Measurements from ENCODE around the gene SFI1.

Gene SFI1

GRCh38 chr22:31567702-31568101 lies 71.4 kb downstream of the SFI1 start:
- DNase-seq (ENCODE audit: low read depth), result no peak
- no peak overlapping the region for H3K4me3 ChIP-seq (ENCODE audit: low read length)
- TF ChIP-seq, protein P1, sequence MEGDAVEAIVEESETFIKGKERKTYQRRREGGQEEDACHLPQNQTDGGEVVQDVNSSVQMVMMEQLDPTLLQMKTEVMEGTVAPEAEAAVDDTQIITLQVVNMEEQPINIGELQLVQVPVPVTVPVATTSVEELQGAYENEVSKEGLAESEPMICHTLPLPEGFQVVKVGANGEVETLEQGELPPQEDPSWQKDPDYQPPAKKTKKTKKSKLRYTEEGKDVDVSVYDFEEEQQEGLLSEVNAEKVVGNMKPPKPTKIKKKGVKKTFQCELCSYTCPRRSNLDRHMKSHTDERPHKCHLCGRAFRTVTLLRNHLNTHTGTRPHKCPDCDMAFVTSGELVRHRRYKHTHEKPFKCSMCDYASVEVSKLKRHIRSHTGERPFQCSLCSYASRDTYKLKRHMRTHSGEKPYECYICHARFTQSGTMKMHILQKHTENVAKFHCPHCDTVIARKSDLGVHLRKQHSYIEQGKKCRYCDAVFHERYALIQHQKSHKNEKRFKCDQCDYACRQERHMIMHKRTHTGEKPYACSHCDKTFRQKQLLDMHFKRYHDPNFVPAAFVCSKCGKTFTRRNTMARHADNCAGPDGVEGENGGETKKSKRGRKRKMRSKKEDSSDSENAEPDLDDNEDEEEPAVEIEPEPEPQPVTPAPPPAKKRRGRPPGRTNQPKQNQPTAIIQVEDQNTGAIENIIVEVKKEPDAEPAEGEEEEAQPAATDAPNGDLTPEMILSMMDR (conservative IDR thresholded peaks at IDR 0.05; ENCODE audit: low read depth, low read length), result no peak

DNA sequence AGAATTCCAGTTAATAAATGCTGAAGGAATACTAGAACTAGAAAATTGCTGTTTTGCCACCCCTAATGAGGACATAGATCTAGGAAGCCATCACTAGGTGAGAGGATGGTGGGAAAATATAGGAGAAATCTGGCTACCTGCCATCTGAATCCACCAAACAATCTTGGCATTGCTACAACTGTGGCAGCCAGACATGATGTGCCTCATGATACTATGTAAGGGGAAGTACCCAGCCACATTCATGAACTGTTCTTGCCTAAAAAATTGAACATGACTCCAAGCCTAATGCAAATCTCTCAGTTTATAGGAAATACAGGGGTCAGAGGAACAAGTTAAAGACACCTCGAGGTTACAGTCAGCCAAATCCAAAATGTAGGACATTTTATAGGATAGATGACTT lies 72.8 kb downstream of the SFI1 start:
- TF ChIP-seq, protein P1 (conservative IDR thresholded peaks at IDR 0.05; ENCODE audit: low read depth, low read length), result no peak

GRCh38 chr22:31572939-31573338 lies 76.6 kb downstream of the SFI1 start:
- DNase-seq (ENCODE audit: low read depth), result no peak
- TF ChIP-seq, protein P1 (conservative IDR thresholded peaks at IDR 0.05; ENCODE audit: low read depth, low read length), result no peak
- no peak overlapping the region for H3K4me3 ChIP-seq (ENCODE audit: low read length)

More for the DNA sequence above, 72.8 kb downstream of the SFI1 start:
- no peak overlapping the region for H3K4me3 ChIP-seq (ENCODE audit: low read length)
- no peak for DNase-seq (ENCODE audit: low read depth)

DNA sequence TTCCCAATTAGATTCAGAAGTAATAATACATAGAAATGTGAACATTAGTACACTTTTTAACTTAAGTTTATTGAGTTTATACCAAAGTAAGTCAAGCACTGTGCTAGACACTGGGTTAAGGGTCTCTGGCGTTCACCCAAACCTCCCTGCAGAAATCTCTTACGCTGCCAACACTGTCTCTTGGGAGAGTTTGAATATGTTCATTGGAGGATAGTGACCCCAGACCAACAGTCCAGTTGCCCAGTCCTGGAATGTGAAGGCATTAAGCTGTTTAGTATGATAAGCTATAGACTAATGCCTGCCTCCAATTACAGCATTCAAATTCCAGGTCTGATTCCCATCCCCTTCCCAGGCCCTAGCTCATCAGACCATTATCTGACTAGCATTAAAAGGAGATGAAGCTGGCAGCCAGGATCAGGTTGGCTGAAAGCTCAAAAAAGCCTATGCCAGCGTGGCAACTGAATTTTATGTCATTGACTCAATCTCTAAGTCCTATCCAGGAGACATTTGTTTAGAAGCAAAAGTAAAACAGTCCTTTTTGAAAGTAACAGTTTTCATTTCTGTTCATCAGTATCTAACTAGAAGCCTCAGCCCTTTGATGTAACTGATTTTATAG lies 77.8 kb downstream of the SFI1 start:
- H3K4me3 ChIP-seq (ENCODE audit: low read length), result no peak overlapping the region
- TF ChIP-seq, protein P1 (conservative IDR thresholded peaks at IDR 0.05; ENCODE audit: low read depth, low read length), result no peak
- DNase-seq (ENCODE audit: low read depth), result no peak

DNA sequence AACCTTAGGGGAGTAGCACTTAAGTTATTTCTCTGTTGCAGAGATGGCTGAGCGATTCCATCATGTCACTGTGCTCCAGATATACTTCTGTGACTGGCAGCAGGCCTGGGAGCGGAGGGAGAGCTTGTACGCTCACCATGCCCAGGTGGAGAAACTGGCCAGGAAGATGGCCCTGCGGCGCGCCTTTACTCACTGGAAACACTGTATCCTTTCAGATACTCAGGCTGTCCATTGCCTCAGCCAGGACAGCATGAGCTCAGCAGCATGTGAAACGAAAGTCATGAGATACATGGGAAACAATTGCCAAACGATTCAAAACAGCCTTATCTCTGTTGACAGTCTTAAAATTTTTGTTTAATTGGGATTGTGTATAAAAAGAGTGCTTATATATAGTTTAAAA lies 78.9 kb downstream of the SFI1 start:
- H3K4me3 ChIP-seq (ENCODE audit: low read length), result no peak overlapping the region
- TF ChIP-seq, protein P1 (conservative IDR thresholded peaks at IDR 0.05; ENCODE audit: low read depth, low read length), result no peak
- DNase-seq (ENCODE audit: low read depth), result no peak

GRCh38 chr22:31577711-31578110 lies 81.4 kb downstream of the SFI1 start:
- TF ChIP-seq, protein P1 (conservative IDR thresholded peaks at IDR 0.05; ENCODE audit: low read depth, low read length), result no peak
- no peak for DNase-seq (ENCODE audit: low read depth)
- no peak overlapping the region for H3K4me3 ChIP-seq (ENCODE audit: low read length)

DNA sequence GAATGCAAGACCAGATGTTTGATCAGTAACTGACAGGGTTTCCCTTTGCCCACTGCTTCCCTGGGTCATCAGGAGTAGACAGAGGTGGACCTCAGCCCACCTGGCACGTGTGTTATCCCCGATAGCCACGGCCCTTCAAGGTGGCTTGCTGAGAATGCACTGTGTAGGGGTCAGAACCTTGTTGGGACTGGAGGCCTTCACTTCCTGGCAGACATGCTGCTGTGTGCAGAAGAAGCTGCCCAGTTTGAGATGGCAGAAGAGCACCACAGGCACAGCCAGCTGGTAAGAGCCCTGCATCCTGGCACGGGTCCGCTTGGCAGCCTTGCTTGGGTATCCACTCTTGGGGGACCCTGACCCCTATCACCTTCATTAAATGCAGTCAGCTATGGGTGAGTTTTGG lies 81.8 kb downstream of the SFI1 start:
- no peak for DNase-seq (ENCODE audit: low read depth)
- H3K4me3 ChIP-seq (ENCODE audit: low read length), result no peak overlapping the region
- TF ChIP-seq, protein P1 (conservative IDR thresholded peaks at IDR 0.05; ENCODE audit: low read depth, low read length), result no peak

All from retinal pigment epithelial cell (primary cell).